ENCODE results near the gene PTGR1.

PTGR1 gene

GRCh38 chr9:111514967-111515366 lies 84.5 kb downstream of the PTGR1 start:
- Histone ChIP-seq H3K9me3 (ENCODE audit: control insufficient read depth, low read length) (peaks cover 3% of the 10 kb centered on the region), H4K8ac (ENCODE audit: low read length) (no peak overlapping the region), H2BK12ac (ENCODE audit: low read length in 2 of 2) (no peak overlapping the region), H3K18ac (ENCODE audit: low read depth in 1 of 2, low read length in 2 of 2) (no peak overlapping the region), H3K23ac (ENCODE audit: low read length in 2 of 2) (no peak overlapping the region), H3K9ac (ENCODE audit: low read length) (no peak overlapping the region), H3K4ac (ENCODE audit: low read depth in 1 of 2, low read length in 2 of 2) (no peak overlapping the region), H3K36me3 (ENCODE audit: control insufficient read depth in 1 of 2, insufficient read depth in 2 of 2, low read depth in 1 of 2, low read length in 2 of 2) (no peaks in the 10 kb centered on the region), H2BK5ac (ENCODE audit: low read depth, low read length, poor library complexity, severe bottlenecking) (no peak overlapping the region), H3K27ac (ENCODE audit: low read length, poor library complexity, severe bottlenecking) (no peak overlapping the region), H2BK120ac (ENCODE audit: low read depth, low read length) (no peak overlapping the region), H2AFZ (ENCODE audit: low read depth, low read length) (no peak overlapping the region), H4K91ac (ENCODE audit: low read length) (no peak overlapping the region), H3K4me3 (ENCODE audit: insufficient read depth in 1 of 2, low read depth in 1 of 2, low read length in 2 of 2) (no peak overlapping the region), H3K79me1 (replicated peaks; ENCODE audit: low read length, poor library complexity, severe bottlenecking) (no peaks in the 10 kb centered on the region), H3K4me1 (ENCODE audit: control insufficient read depth, insufficient read depth, low read depth, low read length) (no peaks in the 10 kb centered on the region), H3K27me3 (ENCODE audit: control insufficient read depth in 1 of 2, insufficient read depth in 1 of 2, low read length in 2 of 2) (peaks cover 0 to 4% of the 10 kb centered on the region in 2 experiments), H2AK5ac (ENCODE audit: low read length, severe bottlenecking) (no peak overlapping the region), H3K14ac (ENCODE audit: low read length in 2 of 2) (no peak overlapping the region), H2BK15ac (ENCODE audit: low read depth, poor library complexity, severe bottlenecking) (no peak overlapping the region), H3K4me2 (ENCODE audit: low read length, poor library complexity, severe bottlenecking) (no peak overlapping the region)
- DNase-seq, result no peak

All from mesenchymal stem cell (in vitro differentiated cells and primary cell).